ENCODE data around the gene SAMD1. TPM values are rescaled to one million over a fixed set of nuclear protein-coding genes. Genes with fewer than 3 reads are reported as not detected.

The SAMD1 gene
- total RNA-seq, 1 experiment from 2014 or later = 108 TPM

- H2BK12ac ChIP-seq (ENCODE audit: insufficient read length, low read depth, low read length) = no peak overlapping the region
- no peak overlapping the region for H3K27ac ChIP-seq (ENCODE audit: insufficient read length, low read depth, low read length)
- H4K5ac ChIP-seq (ENCODE audit: insufficient read length, low read depth, low read length) = no peak overlapping the region
- H2BK20ac ChIP-seq (ENCODE audit: low read depth, low read length, poor library complexity, severe bottlenecking) = no peak overlapping the region
- H3T11ph ChIP-seq (ENCODE audit: low read length) = no peak overlapping the region
- no peak overlapping the region for H3K9ac ChIP-seq (ENCODE audit: extremely low read depth, insufficient read length, low read length)
- Mint-ChIP-seq H3K27ac (no peak overlapping the region), H3K27me3 (ENCODE audit: low read depth) (peaks cover 50% of the 10 kb centered on the region), H3K4me1 (peaks cover 7 to 12% of the 10 kb centered on the region in 2 experiments; a peak in 3 of 4 replicates), H3K36me3 (ENCODE audit: insufficient read depth in 1 of 3, low read depth in 3 of 3) (no peaks in the 10 kb centered on the region), H3K9me3 (no peaks in the 10 kb centered on the region; a peak in 2 of 5 replicates), H3K4me3 (no peak overlapping the region; a peak in 1 of 5 replicates)
- no peak overlapping the region for H2BK15ac ChIP-seq (ENCODE audit: low read depth, low read length)
- no peak overlapping the region for H2AK5ac ChIP-seq (ENCODE audit: insufficient read length, low read length)
- no peaks in the 10 kb centered on the region for H3K9me3 ChIP-seq (ENCODE audit: control insufficient read depth, low read depth, low read length)
- no peak for TF ChIP-seq CTCF (conservative IDR thresholded peaks at IDR 0.05)
- H3K4ac ChIP-seq (ENCODE audit: low read depth, low read length) = no peak overlapping the region
- peaks cover 14% of the 10 kb centered on the region; the same call in 1 of the 2 replicates for H3K27me3 ChIP-seq (ENCODE audit: insufficient read depth, low read length)
- no peaks in the 10 kb centered on the region for H4K20me1 ChIP-seq (ENCODE audit: control insufficient read depth, insufficient read depth, insufficient read length)
- H3K79me1 ChIP-seq (ENCODE audit: insufficient read depth, low read depth, low read length, poor library complexity, severe bottlenecking) = no peaks in the 10 kb centered on the region
- no peak overlapping the region for H2BK5ac ChIP-seq (ENCODE audit: insufficient read length, low read length)
- H2AFZ ChIP-seq (ENCODE audit: low read length) = no peak overlapping the region
- H4K8ac ChIP-seq (replicated peaks; ENCODE audit: insufficient read length, low read depth, low read length) = no peak overlapping the region
- H3K23me2 ChIP-seq (ENCODE audit: insufficient read length, low read depth, low read length, poor library complexity, severe bottlenecking) = peaks cover 21% of the 10 kb centered on the region
- no peak overlapping the region for H3K14ac ChIP-seq (ENCODE audit: insufficient read depth, low read length)
- H3K79me2 ChIP-seq (ENCODE audit: insufficient read depth, low read length) = no peaks in the 10 kb centered on the region
- WGBS (ENCODE audit: extremely low coverage, insufficient read length, low lambda C conversion rate) = no CpG with 5 or more reads among the region's 43 CpGs
- no peak overlapping the region for H4K91ac ChIP-seq (ENCODE audit: insufficient read length, low read depth, low read length)
- H3K56ac ChIP-seq (ENCODE audit: insufficient read length, low read depth, low read length) = no peak overlapping the region
- no peak overlapping the region for H3K18ac ChIP-seq (ENCODE audit: insufficient read length, low read depth, low read length)
- no peak overlapping the region for H3K23ac ChIP-seq (ENCODE audit: insufficient read length, low read depth, low read length)
- no peak overlapping the region for H2BK120ac ChIP-seq (ENCODE audit: low read depth, low read length, poor library complexity, severe bottlenecking)
- DNase-seq = no peak
- H3K4me2 ChIP-seq (ENCODE audit: insufficient read depth, insufficient read length, low read length) = no peak overlapping the region
- H3K4me1 ChIP-seq (ENCODE audit: insufficient read depth, low read length) = no peaks in the 10 kb centered on the region
Observed at GRCh38 chr19:14070268-14071050, 20.1 kb downstream of the SAMD1 start.
